ENCODE results near the gene SALL1. TPM values are rescaled to one million over a fixed set of nuclear protein-coding genes. Genes with fewer than 3 reads are reported as not detected.

Gene SALL1
- 6.4 and 9.9 TPM in 2 replicates for total RNA-seq (2014; rRNA removed; shearing (Covaris generic))

GRCh38 chr16:51150888-51151320 is at the start of gene SALL1:
Gene SALL1 (minus strand): TSS chr16:51151270. CDS start chr16:51151241, 29 bp downstream.
- DNase-seq (ENCODE audit: low spot score), result no peak

GRCh38 chr16:51200793-51201192 is 49.7 kb upstream of the SALL1 start:
- no peak for DNase-seq (ENCODE audit: low spot score)

- no peak for DNase-seq (ENCODE audit: low spot score)
Observed at GRCh38 chr16:51197953-51198748, 47.1 kb upstream of the SALL1 start.

- no peak for DNase-seq (ENCODE audit: low spot score)
Observed at GRCh38 chr16:51193879-51194278, 42.8 kb upstream of the SALL1 start.

- no peak for DNase-seq (ENCODE audit: low spot score)
Observed at GRCh38 chr16:51184702-51185433, 33.8 kb upstream of the SALL1 start.

GRCh38 chr16:51181503-51181811 is 30.4 kb upstream of the SALL1 start:
- DNase-seq (ENCODE audit: low spot score), result no peak

GRCh38 chr16:51180719-51181502 is 29.8 kb upstream of the SALL1 start:
- DNase-seq (ENCODE audit: low spot score), result no peak

- DNase-seq (ENCODE audit: low spot score), result no peak
Observed at GRCh38 chr16:51175081-51175480, 24.0 kb upstream of the SALL1 start.

GRCh38 chr16:51172368-51172767 is 21.3 kb upstream of the SALL1 start:
- DNase-seq (ENCODE audit: low spot score), result no peak

GRCh38 chr16:51168755-51169154 is 17.7 kb upstream of the SALL1 start:
- DNase-seq (ENCODE audit: low spot score), result no peak

GRCh38 chr16:51167170-51167895 is 16.3 kb upstream of the SALL1 start:
- no peak for DNase-seq (ENCODE audit: low spot score)

GRCh38 chr16:51166541-51166940 is 15.5 kb upstream of the SALL1 start:
- DNase-seq (ENCODE audit: low spot score), result no peak

- DNase-seq (ENCODE audit: low spot score), result no peak
Observed at GRCh38 chr16:51166091-51166490, 15.0 kb upstream of the SALL1 start.

GRCh38 chr16:51165043-51165442 is 14.0 kb upstream of the SALL1 start:
- no peak for DNase-seq (ENCODE audit: low spot score)

GRCh38 chr16:51164574-51164973 is 13.5 kb upstream of the SALL1 start:
- DNase-seq (ENCODE audit: low spot score), result no peak

- DNase-seq (ENCODE audit: low spot score), result peak; percentile 84
Observed at GRCh38 chr16:51163894-51164566, 13.0 kb upstream of the SALL1 start.

GRCh38 chr16:51163366-51163765 is 12.3 kb upstream of the SALL1 start:
- no peak for DNase-seq (ENCODE audit: low spot score)

GRCh38 chr16:51161440-51162195 is 10.5 kb upstream of the SALL1 start:
- no peak for DNase-seq (ENCODE audit: low spot score)

- DNase-seq (ENCODE audit: low spot score), result no peak
Observed at GRCh38 chr16:51159865-51160264, 8.8 kb upstream of the SALL1 start.

- DNase-seq (ENCODE audit: low spot score), result no peak
Observed at GRCh38 chr16:51159296-51159695, 8.2 kb upstream of the SALL1 start.

Measured in H4 (cell line).